Brain microvascular endothelial cell (primary cell): ENCODE measurements around the gene LIPT2.

Experiments used
- DNase-seq: peaks from one replicate; pipeline ENCODE4 v3.0.0-alpha.2; 2020
- H3K27ac ChIP-seq: fragments of 250-450 bp; sonication (Bioruptor Pico); 2 replicates; pipeline ENCODE4 v1.5.1; 2020; ENCODE audit warnings: mild to moderate bottlenecking, moderate library complexity
- H3K27me3 ChIP-seq: fragments of 250-450 bp; sonication (Bioruptor Pico); replicated peaks from 2 replicates; pipeline ENCODE4 v1.5.1; 2020; ENCODE audit warnings: mild to moderate bottlenecking
- H3K36me3 ChIP-seq: fragments of 250-450 bp; sonication (Bioruptor Pico); replicated peaks from 2 replicates; pipeline ENCODE4 v1.5.1; 2020; ENCODE audit warnings: mild to moderate bottlenecking
- H3K4me3 ChIP-seq: 2 replicates; pipeline ENCODE4 v1.5.1; 2011; ENCODE audit warnings: low read depth, mild to moderate bottlenecking, control low read depth, low read length, moderate library complexity
- CTCF ChIP-seq: IDR thresholded peaks from 2 replicates; pipeline ENCODE4 v1.5.1; 2011; ENCODE audit warnings: low read depth, mild to moderate bottlenecking, moderate library complexity, low read length, control low read depth, inconsistent platforms; ENCODE audit errors: missing control alignments
- in situ Hi-C: cut with HindIII; loops from 2 replicates; pipeline ENCODE4 v1.10.0; 2017; ENCODE audit warnings: low sequenced_read_pairs, low pct_ligation_motif_present

LIPT2 gene

DNA sequence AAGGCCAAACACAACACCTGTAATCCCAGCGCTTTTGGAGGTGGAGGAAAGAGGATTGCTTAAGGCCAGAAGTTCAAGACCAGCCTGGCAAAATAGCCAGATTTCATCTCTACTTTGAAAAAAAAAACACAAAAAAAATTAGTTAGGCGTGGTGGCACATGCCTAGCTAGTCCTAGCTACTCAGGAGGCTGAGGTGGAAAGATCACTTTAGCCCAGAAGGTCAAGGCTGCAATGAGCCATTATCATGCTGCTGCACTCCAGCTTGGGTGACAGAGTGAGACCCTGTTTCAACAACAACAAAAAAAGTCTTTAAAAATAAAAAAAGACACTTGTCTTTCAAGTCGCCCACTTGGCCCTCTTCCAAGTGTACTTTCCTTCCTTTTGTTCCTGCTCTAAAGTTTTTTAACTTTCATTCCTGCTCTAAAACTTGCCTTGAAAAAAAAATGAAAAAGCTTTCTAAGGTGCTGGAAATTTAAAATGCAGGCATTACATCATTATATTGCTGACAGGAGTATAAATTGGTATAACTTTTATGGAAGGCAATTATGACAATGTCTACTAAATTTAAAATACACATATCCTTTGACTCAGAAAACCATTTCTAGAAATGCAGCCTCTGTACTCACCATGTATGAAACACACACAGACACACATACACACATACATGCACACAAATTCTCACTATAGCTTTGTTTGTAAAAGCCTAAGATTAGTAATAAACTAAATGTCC lies 12.7 kb downstream of the LIPT2 start:
- Histone ChIP-seq H3K27ac (no peak overlapping the region), H3K27me3 (no peaks in the 10 kb centered on the region), H3K4me3 (no peak overlapping the region), H3K36me3 (no peaks in the 10 kb centered on the region)
- in situ Hi-C loops = no loop called here
- DNase-seq = no peak
- no peak for TF ChIP-seq CTCF

GRCh38 chr11:74479732-74480123 lies 13.8 kb downstream of the LIPT2 start:
- TF ChIP-seq CTCF = no peak
- Histone ChIP-seq H3K27ac (no peak overlapping the region), H3K27me3 (no peaks in the 10 kb centered on the region), H3K4me3 (no peak overlapping the region), H3K36me3 (no peaks in the 10 kb centered on the region)
- in situ Hi-C loops = no loop called here
- DNase-seq = no peak

GRCh38 chr11:74478877-74479731 lies 14.4 kb downstream of the LIPT2 start:
- no peak overlapping the region for H3K4me3 ChIP-seq
- no peaks in the 10 kb centered on the region for H3K36me3 ChIP-seq
- no peak overlapping the region for H3K27ac ChIP-seq
- TF ChIP-seq CTCF = no peak
- in situ Hi-C loops = no loop called here
- no peaks in the 10 kb centered on the region for H3K27me3 ChIP-seq
- DNase-seq = no peak

DNA sequence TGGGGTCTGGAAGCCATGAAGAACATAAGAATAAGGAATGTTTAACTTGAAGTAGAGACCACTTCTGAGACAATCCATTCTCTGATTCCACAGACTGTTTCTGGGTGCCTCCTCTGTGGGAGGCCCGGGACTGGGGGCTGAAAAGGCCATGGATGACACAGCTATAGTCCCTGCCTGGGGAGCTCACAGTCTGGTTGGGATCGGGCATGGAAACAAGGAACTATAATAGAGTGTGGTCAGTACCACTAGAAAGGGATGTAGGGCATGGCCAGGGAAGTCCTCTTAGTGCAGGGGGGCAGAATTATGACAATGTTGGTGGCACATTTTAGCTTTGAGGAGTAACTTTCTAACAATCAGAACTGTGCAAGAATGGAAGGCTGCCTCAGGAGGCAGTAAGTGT lies 17.0 kb downstream of the LIPT2 start:
- Histone ChIP-seq H3K27ac (no peak overlapping the region), H3K27me3 (no peaks in the 10 kb centered on the region), H3K36me3 (no peaks in the 10 kb centered on the region), H3K4me3 (no peak overlapping the region)
- DNase-seq = no peak
- in situ Hi-C loops = no loop called here
- no peak for TF ChIP-seq CTCF

DNA sequence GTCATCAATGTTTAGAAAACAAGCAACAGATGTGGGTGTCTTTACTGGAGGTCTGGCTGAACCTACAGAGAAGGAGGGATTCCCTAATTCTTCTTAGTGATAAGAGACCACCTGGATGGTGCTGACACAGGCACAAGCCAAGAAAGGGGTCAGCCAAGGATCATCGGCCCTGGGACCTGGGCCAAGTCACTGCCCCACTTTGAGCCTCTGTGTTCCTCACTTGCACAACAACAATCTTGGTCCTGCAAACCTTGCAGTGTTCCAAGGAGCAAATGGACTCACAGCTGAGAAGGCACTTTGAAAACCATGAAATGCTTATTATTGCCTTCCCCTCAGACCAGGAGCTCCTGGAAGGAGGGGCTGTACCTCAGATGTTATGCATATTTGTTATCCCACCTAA lies 19.2 kb downstream of the LIPT2 start:
- H3K36me3 ChIP-seq = no peaks in the 10 kb centered on the region
- no peak overlapping the region for H3K4me3 ChIP-seq
- H3K27ac ChIP-seq = no peak overlapping the region
- in situ Hi-C loops = loop anchor here (25.0 kb wide), 1 partner anchor 88 kb away; no protein-coding TSS in a partner anchor
- no peak for TF ChIP-seq CTCF
- H3K27me3 ChIP-seq = no peaks in the 10 kb centered on the region
- no peak for DNase-seq
